ENCODE data around the gene STK38L.
"Not testable (repeated sequence)": the region's sequence is repeated elsewhere in the genome, so short reads cannot be mapped to it uniquely, and the experiment has no call there.

STK38L gene

DNA sequence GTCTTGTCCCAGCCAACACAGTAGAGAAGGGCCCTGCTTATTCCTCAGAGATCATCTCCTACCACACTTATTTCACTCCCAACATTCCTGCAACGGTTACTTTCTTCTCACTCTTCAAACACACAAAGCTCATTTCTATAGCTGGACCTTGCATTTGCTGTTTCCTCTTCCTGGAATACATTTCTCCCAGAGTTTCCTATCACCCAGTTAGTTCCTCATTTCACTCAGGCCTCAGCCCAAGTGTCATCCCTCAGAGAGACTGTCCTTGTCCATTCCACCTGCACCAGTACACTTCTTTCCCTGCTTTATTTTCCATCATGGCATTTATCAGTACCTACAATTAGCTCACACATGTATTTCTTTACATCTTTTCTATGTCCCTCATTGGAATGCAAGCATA lies 14.7 kb upstream of the STK38L start:
- no peak for DNase-seq

DNA sequence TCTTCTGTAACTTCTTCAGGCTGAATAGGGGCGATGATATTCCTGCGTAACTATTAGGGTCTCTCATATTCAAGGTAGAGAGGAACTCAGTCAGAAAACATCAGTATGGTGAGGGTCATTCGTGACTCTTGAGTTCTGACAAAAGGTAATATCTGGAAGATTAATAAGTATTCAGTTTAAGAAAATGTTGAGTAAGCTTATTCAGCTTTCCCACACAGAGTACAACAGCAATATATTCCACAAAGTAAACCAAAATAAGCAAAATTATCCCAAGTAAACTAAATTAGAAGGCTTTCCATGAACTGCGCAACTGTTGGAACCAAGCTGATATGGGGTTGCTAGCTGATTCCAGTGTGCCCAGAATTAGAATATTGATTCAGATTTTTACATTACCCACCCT lies 12.7 kb upstream of the STK38L start:
- not testable (repeated sequence) for DNase-seq

DNA sequence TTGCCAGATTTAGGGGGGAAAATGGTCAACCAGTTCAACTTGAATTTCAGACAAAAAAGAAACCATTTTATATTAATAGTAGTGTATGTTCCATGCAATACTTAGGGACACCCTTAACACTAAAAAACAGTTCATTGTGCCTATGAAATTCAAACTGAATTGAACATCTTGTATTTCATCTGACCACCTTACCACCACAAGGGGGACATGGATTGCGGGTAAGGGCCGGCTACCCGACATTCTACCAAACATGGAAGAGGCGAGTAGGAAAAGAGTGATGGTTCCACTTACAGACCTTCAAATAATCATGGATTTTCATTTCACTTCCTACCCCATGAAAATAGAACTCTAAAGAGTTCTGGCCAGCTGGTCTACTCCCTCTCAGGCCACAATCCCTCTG lies 10.3 kb upstream of the STK38L start:
- no peak for DNase-seq

DNA sequence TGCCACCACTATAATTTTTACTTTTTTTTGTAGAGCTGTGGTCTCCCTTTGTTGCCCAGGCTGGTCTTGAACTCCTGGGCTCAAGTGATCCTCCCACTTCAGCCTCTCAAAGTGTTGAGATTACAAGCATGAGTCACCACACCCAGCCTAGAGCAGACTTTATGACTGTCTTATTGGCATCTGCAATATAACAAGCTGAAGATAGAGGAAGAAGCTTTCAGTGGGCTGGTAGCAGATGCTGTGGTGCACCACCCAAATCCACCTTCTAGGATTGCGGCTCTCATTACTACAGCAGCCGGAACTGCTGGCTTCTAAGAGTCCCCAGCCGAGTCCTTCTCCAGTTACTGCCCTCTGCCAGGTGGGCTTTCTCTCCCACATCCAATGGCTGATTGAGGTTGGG lies 7.6 kb upstream of the STK38L start:
- DNase-seq: no peak

DNA sequence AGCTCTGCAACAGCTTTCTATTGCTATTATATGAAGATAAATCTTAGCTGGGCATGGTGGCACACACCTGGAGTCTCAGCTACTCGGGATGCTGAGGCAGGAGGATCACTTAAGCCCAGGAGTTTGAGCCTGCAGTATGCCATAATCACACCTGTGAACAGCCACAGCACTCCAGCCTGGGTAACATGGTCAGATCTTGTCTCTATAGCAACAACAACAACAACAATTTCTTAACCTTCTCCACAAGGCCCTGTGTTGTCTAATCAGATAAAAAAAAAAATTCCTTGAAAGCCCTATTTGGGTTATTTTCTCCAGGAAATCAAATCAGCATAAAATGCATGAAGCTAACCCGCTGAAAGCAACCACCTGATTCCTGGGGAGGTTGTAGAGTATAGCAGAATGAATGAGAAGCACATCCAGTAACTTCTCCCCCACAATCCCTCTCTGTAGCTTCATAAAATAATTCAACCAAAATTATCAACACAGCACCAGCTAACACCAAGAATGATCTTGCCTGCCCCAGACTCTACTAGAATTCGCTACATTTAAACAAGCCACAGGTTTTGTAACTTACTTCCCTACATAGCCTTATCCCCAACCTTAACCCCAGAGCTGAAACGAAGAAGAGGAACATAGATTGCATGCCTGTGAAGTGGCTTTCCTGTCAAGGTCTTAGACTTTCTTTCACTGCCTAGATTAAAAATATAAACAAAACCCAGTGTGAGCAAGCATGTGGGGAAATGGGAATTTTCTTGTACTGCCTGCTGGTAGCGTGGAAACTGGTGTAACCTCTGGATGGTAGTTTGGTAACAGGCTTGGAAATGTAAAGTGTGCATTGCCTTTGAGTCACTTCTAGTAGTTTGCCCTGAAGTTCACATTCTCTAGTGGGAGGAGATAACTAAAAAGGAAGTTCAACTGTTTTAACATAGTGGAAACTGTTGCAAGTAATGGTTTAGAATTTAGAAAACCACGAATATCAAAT lies 6.0 kb upstream of the STK38L start:
- no peak for DNase-seq

DNA sequence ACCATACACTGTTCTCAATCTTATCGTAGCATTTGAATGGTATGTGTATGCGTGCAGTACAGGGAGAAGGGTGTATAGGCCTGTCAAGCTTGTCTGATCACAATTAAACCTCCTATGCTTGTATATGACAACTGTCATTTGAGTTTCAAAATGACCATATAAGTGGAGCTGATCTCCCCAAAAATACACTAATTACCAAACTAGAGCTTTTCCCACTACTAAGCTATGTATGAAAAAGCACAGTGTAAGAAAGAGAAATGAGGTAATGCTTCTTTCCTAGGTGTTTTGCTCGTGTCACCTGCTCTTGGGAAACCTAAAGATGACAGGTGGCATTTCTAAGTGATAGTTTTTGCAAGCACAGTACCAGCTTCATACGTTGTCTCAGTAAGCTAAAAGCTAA lies 1.1 kb upstream of the STK38L start:
- no peak for DNase-seq

DNA sequence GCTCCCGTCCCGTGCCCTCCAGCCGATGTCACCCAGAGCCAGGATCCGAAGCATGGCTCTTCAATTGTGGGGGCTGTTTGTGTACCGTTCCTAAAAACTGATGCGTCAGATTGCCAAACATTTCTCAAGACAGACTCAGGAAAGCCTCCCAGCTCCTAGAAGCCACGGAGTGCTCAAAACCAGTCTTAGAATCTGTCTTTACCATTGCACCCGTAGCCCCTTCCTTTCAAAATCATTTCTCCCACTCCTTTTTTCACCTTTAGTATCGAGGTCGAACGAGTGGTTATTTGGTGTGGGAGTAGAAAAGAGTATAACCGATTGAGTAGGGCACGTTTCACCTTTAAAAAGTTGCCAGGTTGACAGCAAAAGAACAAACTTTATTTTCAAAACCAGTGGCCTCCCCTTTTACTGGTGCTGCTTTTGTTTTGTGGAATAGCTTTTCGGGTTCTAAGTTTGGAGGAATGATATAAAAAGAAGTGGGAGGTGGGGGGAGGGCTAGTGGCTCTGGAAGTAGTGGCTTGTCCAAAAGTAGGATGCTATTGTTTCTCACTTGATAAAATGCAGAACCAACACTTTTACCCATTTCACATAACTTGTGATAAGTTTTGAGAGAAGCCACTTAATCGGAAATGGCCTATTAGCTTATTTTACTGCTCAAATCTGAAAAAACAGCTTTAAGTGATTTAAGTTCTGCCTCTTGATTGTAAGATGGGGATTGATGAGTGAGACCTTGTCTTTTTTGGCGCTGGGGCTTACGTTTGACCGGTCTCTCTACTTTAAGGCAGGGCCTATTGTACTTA lies 803 bp downstream of the STK38L start:
- DNase-seq: peak; percentile 35

DNA sequence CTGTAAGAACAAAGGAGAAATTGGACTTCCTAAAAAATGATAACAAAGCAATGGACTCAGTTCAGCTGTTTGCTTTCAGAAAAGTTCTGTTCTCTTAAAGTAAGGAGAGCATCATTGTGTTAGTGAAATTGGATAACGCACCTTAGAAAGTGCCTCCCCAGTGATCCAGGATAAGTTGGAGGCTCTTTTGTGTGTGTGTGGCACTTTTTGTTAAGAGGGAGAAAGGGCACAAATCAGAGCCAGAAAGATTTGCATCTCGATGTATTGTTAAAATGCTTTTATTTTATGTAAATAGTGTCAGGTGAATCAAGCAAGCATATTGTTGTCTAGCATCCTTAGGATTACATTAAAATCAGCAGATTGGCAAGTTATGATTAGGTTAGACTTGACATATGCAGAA lies 2.1 kb downstream of the STK38L start:
- DNase-seq: no peak

DNA sequence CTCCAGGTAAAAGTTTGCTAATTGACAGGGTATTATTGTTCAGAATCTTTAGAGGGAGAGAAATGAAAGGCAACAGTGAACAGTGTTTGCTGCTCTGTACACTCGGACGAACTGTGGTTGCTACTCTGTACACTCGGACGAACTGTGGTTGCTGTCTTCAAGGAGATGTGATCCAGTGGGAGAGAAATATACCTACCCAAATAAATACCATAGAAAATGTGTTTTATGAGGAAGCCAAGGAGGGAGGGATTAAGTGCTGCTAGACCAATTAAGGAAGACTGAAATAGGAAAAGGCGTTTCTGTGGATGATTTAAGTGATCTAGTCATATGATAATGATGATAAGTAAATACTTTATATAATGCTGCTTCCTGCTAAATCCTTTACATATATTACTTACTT lies 2.7 kb downstream of the STK38L start:
- no peak for DNase-seq

DNA sequence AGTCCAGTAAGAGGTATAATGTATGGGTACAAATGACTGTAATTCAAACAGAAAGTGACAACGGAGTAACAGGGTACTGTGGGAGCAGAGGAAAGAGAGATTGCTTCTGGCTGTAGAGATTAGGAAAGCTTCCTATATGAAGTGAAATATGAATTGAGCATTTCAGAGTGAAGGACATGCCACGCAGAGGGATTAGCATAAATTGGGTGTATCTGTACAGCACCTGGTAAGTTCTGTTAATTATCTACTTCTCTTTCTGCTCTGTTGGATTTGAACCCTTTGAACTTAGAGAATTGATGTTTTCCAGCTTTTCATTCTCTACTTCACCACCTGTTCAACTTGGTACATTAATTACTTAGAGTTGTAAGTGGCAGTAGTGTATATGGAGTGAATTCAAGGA lies 8.8 kb downstream of the STK38L start:
- no peak for DNase-seq

DNA sequence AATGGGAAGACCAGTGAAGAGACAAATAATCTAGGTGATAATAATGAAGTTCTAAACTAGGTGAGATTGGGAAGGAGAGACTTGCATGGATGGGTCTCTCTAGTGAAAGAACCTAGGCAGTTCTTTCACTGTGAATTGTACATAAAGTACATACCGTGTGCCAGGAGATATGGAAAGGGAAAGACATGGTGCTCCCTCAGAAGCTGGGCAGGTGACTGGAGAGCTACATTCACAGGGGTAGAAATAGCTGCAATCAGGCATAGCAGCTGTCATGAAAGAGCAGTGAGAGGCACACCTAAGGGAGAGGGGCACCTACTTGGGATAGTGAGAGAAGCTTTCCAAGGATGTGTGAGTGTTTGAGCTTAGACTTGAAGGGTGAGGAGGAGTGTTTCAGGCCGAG lies 9.3 kb downstream of the STK38L start:
- no peak for DNase-seq

DNA sequence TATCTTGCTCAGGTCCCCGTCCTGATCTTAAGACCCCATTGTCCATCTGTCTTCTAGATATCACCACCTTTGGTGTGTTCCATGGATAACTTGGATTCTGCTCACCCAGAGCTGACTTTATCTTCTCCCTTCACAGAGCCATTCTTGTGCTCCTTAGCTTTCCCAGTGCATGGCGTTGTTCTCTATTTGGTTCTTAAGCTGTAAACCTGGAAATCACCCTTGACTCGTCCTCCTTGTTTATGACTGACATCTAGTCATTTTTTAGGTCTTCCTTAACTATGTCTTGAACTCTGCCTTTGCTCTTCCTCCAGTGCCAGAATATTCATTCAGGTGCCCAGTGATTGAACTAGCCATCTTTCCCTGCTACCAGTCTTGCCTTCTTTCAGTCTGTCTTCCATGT lies 11.7 kb downstream of the STK38L start:
- no peak for DNase-seq

DNA sequence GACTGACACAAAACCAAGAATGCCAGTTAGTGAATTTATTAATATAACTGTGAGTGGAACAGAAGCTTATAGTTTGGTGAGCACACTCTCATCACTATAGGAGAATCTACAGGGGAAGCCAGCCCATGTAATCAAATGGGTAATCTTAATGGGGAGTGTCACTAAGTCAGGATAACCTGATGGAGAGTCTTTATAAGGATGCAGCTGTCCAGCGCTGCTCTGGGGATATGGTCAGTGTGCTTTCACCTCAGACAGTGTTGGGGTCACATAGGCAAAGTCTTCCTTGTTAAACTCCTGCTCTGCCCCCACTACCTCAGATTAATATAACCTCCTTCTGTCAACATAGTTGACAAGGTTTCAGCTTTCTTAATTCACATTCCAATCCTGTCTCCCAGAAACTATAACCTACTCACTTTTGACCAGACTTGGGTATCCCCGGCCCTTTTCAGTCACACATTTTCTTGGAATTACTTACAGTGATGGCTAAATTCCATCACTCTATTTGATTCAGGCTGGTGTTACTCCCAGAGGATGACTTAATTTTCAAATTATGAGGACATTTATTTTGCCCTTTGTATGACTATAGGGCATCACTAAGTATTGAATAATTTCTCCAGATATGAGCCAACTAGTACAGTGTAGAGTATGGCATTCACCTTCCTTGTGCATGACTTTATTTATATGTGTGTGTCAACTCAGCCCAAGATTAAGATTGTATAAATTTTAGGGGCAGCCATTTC lies 13.2 kb downstream of the STK38L start:
- DNase-seq: no peak

DNA sequence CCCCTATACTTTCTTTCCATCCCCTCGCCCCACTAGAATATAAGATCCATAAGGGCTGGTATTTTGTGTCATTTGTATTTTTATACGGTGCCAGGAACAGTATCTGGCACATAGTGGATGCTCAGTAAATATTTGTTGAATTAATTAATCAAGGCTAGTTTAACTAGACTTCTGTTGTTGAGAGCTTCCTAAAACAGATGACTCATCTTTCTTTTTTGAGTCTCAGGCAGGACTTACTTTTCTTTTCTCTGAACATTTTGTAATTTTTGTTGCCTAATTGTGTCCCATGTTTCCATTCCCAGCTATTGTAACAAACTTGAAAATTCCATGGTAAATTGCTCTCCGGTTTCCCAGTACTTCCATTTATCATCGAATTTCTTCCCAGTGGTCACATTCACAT lies 16.7 kb downstream of the STK38L start:
- no peak for DNase-seq

DNA sequence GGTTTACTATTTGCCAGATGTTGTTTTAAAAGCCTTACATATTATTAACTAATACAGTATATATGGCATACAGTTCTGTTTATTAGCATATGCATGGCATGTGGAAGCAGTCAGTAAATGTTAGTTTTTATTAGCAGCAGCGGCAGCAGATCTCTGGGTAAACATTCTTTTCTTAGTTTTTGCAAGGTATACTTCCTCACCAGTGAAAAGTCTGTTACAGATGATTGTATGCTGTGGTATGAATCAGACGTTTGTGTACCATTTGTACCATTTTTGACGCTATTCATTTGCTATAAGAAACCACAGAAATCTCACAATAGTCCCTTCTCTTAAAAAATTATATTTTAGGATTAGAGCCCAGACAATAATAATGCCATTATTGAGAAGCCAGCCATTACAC lies 17.8 kb downstream of the STK38L start:
- no peak for DNase-seq

DNA sequence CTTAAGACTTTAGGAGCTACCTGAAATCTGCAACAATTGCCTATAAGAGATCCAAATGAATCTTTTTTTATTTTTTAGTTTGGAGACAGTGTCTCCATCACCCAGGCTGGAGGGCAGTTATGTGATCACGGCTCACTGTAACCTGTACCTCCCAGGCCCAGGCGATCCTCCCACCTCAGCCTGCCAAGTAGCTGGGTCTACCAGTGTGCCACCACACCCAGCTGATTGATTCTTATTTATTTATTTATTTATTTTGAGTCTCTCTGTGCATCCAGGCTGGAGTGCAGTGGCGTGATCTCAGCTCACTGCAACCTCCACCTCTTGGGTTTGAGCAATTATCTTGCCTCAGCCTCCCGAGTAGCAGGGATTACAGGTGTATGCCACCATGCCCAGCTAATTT lies 26.1 kb downstream of the STK38L start:
- no peak for DNase-seq

DNA sequence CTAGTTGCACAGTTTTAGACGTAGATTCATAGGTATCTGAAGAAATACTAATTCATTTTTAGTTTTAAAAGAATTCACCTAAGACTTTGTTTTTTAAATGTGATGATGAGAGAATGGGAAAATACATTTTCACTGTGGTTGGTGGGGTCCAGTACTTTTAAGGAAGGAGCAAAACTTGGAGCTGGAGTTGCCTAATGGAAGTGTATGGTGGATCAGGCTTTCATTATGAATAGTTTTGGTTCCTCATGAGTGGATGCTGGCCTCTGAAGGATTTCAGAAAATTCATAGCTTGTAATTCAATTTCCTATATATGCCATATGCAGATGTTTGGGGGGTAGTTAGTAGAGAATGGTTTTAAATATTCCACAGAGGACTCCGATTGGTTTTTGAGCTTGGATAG lies 27.1 kb downstream of the STK38L start:
- no peak for DNase-seq

DNA sequence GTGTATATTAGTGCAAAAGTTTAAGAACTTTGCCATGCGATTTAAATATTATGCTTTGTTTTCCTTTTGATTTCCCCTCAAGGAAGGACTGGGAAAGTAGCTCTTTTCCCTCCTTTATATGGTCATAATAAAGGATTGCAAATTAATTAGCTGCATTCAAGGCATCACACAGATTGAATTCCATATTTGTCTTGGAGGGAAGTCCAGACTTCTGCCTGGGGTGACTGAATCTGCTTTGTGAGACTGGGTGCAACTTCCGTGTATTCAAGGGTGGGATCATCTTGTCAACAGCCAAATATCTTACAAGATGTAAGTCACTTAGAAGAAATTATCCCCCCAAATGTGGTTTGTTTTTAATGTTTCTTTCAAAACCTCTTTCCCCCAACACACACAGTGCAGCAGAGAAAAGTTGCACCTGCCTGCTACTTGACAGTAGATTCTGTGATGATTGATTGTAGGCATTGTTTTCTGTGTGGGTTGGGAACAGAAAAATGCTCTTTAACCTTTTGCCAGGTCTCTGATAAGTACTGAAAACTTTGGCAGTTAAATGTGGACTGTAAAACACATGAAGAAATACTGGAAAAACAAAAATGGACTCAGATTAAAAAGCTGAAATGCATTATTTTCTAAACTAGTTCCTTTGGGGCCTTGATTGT lies 28.4 kb downstream of the STK38L start:
- DNase-seq: peak; percentile 80

DNA sequence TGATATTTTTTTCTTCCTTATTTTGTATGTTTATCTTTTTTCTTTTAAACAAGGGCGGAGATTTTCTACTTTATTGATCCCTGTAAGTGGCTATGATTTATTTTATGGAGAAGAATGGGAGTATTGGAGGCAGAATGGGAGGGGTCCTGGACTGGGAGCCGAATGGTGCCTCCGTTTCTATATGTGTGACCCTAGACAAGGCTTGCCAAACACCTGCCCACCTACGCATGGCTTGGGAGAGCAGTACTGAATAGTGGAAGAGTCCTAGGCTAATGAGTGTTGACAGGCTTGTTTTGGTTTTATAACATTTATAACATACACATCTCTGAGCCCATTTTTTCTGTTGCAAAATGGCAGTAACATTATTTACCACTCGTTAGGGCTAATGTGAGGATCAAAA lies 29.0 kb downstream of the STK38L start:
- peak; percentile 21 for DNase-seq

DNA sequence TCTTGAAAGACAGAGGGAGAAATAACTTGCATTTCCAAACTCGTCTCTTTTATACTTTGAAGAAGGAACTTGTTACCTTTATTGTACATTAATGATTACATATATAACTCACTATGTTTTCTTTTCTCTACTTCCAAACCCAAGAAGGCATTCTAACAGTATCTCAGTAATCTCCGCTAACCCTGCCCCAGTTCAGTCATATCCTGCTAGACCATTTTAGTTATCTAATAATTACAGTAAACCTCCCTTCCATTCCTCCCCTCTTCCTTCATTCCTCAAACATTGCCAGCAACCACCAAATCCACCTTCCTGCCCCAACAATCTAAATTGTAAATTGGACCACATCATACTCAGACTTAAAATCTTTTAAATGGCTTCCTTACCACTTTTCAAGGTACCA lies 30.6 kb downstream of the STK38L start:
- no peak for DNase-seq

DNA sequence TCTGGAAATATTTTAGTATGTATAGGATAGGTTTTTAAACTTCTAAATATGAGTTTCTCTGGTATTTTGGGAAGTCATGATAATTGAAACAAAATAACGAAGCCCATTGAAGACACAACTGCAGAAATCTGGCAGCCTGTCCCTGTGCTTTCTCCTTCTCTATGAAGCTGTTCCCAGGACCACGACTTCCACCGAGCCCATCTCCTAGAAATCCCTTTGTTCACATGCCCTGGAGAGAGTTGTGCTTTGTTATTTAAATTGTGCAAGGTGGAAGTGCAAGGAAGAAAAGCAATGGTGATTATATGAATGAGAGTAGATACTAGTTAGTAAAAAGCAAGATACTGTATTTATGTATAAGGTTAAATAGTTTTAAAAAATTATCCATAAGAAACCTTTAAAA lies 32.2 kb downstream of the STK38L start:
- no peak for DNase-seq

DNA sequence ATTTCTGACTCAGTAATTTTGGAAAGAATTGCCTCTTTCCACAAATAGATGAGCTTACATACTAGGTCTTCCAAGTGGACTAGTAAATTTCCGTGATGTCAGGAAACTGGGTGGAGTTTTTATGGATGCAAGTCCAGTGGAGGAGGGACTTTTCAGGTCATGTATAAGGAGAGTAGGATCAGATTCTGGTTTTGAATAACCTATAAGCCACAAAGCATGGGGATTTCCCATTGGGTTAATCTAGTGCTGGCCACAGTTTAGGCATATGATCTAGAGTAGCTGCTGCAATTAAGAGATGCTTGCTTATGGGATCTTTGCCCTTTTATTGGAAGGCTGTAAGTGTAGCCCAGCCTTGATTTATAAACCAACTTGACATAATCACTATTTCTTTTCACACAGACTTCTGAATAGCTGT lies 33.8 kb downstream of the STK38L start:
- DNase-seq: peak; percentile 10

DNA sequence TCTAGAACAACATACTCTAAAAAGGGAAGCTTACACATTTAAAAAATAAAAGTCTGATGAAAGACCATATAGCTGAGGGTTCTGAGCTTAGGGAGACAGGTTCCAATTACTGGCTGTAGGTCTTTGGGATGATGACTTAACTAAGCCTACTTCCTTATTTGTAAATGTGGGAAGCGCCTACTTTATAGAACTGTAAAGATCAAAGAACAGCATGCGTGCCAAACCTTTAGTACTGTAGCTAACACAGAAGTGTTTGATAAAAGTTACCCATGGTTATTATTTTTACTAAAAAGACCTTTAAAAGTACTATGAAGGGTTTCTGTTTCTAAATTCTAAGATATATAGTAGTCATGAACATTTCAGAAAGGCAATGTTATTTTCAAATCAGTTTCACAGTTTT lies 35.7 kb downstream of the STK38L start:
- no peak for DNase-seq
